GM19193 (cell line): Measurements from ENCODE around the gene MED27.

Experiments used
- POLR2A ChIP-seq: IDR thresholded peaks from 4 replicates; pipeline ENCODE4 v1.6.1; 2011; ENCODE audit not compliant: insufficient read depth, insufficient read length; ENCODE audit errors: extremely low read depth

The MED27 gene

GRCh38 chr9:131872006-131872405 is 207.7 kb downstream of the MED27 start:
- no peak for TF ChIP-seq POLR2A

DNA sequence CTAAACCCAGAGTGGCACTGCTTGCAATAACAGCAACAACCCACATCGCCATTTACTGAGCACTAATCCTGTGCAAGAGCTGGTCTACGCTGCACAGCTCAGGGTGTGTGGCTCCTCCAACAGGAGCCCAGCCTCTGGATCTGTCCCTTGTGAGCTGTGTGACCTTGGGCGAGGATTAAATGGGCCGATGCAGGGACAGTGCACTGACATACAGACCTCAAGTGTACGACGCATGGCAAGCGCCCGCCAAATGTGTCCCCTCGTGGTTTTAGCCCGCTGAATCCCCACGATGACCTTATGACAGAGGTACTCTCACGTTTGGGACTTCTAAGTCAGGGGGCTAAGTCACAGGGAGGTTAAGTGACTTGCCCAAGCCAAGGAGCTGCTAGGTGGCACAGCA is 209.5 kb downstream of the MED27 start:
- TF ChIP-seq POLR2A: no peak

DNA sequence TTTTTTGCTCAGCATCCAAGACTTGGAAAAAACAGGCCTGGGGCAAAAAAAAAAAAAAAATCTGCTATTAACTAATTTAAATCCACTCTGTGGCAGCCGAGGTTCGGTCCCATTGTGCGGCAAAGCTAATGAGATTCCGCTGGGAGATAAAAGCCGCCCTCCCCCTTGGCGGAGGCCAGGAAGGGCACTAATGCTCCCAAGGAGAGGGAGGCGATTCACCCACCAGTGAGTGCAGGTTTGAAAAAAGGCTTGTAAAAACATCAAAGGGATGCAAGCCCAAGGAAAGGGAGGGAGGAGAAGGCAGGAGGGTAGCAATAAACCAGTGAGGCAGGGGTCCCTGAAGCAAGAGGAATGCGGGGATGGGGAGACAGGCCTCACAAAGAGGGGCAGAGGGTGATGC is 210.3 kb downstream of the MED27 start:
- no peak for TF ChIP-seq POLR2A

GRCh38 chr9:131868766-131869165 is 210.9 kb downstream of the MED27 start:
- TF ChIP-seq POLR2A: no peak

DNA sequence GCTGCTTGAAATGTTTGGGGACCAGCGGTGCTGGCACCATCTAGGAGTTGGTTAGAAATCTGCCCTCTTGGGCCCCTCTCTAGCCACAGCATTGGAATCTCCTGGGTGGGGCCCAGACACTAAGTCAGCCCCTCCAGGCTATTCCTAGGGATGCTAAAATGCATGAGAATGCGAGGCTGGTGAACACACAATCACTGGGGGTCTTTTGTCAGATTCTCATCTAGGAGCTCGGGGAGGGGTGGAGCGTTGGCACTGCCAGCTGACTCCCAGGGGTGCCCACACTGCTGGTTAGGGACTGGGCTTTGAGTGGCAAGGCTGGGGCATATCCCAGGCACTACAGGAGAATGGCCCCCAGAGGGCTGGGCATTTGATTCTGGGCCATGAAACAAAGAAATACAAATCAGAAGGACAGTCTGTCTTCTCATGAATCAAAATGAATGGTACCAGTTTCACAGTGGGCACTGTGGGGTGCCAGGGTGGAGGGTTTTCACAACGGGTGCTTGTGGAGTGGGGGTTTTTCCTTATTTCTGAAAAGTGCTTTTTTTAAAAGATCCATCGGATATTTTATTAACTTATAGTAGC is 212.0 kb downstream of the MED27 start:
- TF ChIP-seq POLR2A: no peak

GRCh38 chr9:131865446-131866195 is 214.0 kb downstream of the MED27 start:
- TF ChIP-seq POLR2A: no peak

- no peak for TF ChIP-seq POLR2A
Observed at GRCh38 chr9:131864531-131864930, 215.1 kb downstream of the MED27 start.

DNA sequence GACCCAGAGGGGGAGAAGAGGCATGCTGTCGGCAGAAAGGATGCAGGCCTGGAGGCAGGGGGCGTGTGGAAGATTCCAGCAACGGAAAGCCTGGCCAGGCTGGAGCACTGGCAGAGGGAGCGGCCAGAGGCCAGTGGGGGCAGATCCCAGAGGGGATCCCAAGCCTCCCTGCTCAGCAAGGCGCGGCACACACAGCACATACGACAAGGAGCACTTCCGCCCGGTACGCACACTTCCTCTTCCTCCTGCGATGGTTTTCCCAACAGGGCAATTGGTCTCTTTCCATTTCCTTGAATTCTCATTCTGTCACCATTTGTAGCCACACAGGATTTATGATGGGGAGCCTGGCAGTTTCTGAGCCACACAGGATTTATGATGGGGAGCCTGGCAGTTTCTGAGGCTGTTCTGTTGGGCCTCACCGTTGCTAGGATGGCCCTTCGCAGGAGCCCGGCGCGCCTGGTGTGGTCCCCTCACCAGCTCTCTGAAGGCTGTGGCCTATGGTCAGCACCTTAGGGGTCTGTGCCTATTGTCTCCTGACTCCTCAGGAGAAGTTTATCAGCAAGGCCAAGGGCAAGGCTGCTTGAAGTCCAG is 216.3 kb downstream of the MED27 start:
- no peak for TF ChIP-seq POLR2A

GRCh38 chr9:131862261-131862660 is 217.4 kb downstream of the MED27 start:
- no peak for TF ChIP-seq POLR2A

- TF ChIP-seq POLR2A: no peak
Observed at GRCh38 chr9:131860430-131860829, 219.2 kb downstream of the MED27 start.

- TF ChIP-seq POLR2A: no peak
Observed at GRCh38 chr9:131858147-131858546, 221.5 kb downstream of the MED27 start.

DNA sequence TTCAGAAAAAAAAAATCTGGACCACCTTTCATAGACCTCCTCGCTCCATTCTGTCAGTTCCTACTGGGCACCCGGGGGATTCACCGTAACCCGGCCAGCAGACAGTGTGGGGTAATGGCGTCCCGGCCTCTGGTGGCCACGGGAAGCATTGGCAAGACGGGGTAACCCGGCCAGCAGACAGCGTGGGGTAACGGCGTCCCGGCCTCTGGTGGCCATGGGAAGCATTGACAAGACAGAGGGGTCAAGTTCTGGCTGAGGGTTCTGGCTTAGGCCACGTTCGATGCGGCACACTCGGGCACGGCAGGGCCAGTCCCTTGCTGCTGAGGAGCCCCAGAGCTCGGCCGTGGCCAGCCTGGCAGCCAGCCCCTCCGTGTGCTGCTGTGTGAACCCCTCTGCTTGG is 223.6 kb downstream of the MED27 start:
- TF ChIP-seq POLR2A: no peak

DNA sequence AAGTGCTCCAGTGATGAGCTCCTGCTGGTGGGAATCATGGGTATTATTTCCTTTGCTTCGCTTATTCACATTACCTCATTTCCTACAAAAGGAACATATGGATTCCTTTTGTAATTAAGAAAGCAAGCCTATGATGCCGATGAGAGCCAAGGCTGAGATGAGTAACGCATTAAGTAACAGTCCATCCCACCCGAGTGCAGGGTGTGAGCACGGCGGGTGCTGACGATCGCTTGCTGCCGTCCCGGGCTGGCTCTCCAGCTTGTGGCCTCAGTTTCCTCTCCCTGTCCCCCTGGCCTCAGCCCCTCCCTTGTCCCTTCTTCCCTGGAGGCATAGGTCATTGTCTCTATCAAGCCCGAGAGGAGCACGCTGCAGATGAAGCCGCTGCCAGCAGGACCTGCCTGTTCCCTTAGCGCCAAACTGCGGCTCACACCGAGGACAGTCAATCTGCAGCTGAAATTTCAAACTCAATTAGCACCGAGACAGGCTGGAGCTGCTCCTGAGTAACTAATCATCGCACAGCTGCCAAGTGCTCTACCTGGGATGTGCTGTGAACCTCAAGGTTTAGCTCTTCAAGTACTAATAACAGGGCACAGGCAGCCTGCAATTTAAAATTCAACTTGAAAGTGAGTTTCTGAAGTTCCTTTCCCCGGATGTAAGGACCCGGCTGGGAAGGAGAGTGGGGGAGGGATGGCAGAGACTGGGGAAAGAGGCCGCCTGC is 224.6 kb downstream of the MED27 start:
- no peak for TF ChIP-seq POLR2A

DNA sequence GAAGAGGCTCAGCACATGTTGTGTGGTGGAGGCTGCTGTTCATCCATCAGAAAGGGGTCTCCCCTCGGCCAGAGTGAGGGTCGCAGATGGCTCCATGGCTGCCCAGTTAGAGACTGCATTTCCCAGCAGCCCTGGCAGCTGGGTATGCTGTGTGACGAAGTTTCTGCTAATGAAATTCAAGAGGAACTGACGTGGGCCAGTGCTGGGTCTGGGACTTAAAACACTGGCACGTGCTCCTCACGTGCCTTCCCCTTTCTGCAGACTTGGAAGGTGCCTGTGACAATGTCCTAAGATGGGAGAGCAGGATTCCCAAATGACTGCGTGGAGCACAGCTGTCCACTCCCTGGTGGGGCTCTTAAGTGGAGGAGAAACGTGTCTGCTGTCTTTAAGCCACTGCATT is 225.3 kb downstream of the MED27 start:
- TF ChIP-seq POLR2A: no peak

GRCh38 chr9:131853434-131853833 is 226.2 kb downstream of the MED27 start:
- no peak for TF ChIP-seq POLR2A
